Glutamatergic neuron (in vitro differentiated cells): ENCODE data around the gene IFI35. TPM values are rescaled to one million over a fixed set of nuclear protein-coding genes. Genes with fewer than 3 reads are reported as not detected.
"Not testable (repeated sequence)": the region's sequence is repeated elsewhere in the genome, so short reads cannot be mapped to it uniquely, and the experiment has no call there.

Source experiments
- DNase-seq: peaks from one replicate; pipeline ENCODE4 v3.0.0; 2022
- H3K27ac Mint-ChIP-seq: one replicate; pipeline ENCODE4 v1.8.0; 2020; ENCODE audit warnings: mild to moderate bottlenecking, mixed read lengths, inconsistent platforms; ENCODE audit not compliant: unreplicated experiment
- H3K27me3 Mint-ChIP-seq: one replicate; pipeline ENCODE4 v1.8.0; 2020; ENCODE audit warnings: mild to moderate bottlenecking, moderate library complexity, mixed read lengths, inconsistent platforms; ENCODE audit not compliant: unreplicated experiment
- H3K36me3 Mint-ChIP-seq: one replicate; pipeline ENCODE4 v1.8.0; 2020; ENCODE audit warnings: mild to moderate bottlenecking, mixed read lengths, inconsistent platforms; ENCODE audit not compliant: unreplicated experiment
- H3K4me1 Mint-ChIP-seq: one replicate; pipeline ENCODE4 v1.8.0; 2020; ENCODE audit warnings: mild to moderate bottlenecking, low read depth, mixed read lengths, inconsistent platforms; ENCODE audit not compliant: unreplicated experiment
- H3K4me3 Mint-ChIP-seq: one replicate; pipeline ENCODE4 v1.8.0; 2020; ENCODE audit warnings: mild to moderate bottlenecking, mixed read lengths, inconsistent platforms; ENCODE audit not compliant: unreplicated experiment
- H3K9me3 Mint-ChIP-seq: one replicate; pipeline ENCODE4 v1.8.0; 2020; ENCODE audit warnings: mild to moderate bottlenecking, moderate library complexity, mixed read lengths, inconsistent platforms; ENCODE audit not compliant: unreplicated experiment
- CTCF ChIP-seq: fragments of 200-600 bp; sonication (generic); IDR thresholded peaks from one replicate; pipeline ENCODE4 v1.5.0; 2021; ENCODE audit not compliant: partially characterized antibody, unreplicated experiment
- total RNA-seq: library from RNA; stranded (reverse); fragmentation: NEBNext Ultra II Directional; extraction: Animal tissue kit (Norgen Biotek cat#: 25700); gene quantifications from one replicate; pipeline ENCODE4 v1.2.1, GENCODE V29; 2021; ENCODE audit not compliant: unreplicated experiment

IFI35 gene
- total RNA-seq, 1 donor from 2014 or later = not detected

- peak overlapping the region; percentile 97 for H3K27ac Mint-ChIP-seq
- H3K36me3 Mint-ChIP-seq = no peaks in the 10 kb centered on the region
- peaks cover 16% of the 10 kb centered on the region for H3K9me3 Mint-ChIP-seq
- TF ChIP-seq CTCF = no peak
- DNase-seq = no peak
- peaks cover 3% of the 10 kb centered on the region for H3K27me3 Mint-ChIP-seq
- H3K4me3 Mint-ChIP-seq = peak overlapping the region; percentile 99
- peaks cover 8% of the 10 kb centered on the region for H3K4me1 Mint-ChIP-seq
These were observed 7.5 kb upstream of the IFI35 start for GRCh38 chr17:42999003-42999525.

- H3K4me3 Mint-ChIP-seq, H3K36me3 Mint-ChIP-seq, DNase-seq, H3K4me1 Mint-ChIP-seq, H3K27me3 Mint-ChIP-seq: not testable (repeated sequence)
- Mint-ChIP-seq H3K27ac (peak overlapping the region; percentile 28), H3K9me3 (peaks cover 16% of the 10 kb centered on the region)
These were observed 5.7 kb upstream of the IFI35 start for GRCh38 chr17:43000894-43001293.

GRCh38 chr17:43003542-43004172, 2.9 kb upstream of the IFI35 start:
- TF ChIP-seq CTCF = no peak
- H3K27me3 Mint-ChIP-seq = no peaks in the 10 kb centered on the region
- H3K4me1 Mint-ChIP-seq = peaks cover 7% of the 10 kb centered on the region
- peaks cover 7% of the 10 kb centered on the region for H3K9me3 Mint-ChIP-seq
- H3K27ac Mint-ChIP-seq = peak overlapping the region; percentile 43
- no peak overlapping the region for H3K4me3 Mint-ChIP-seq
- DNase-seq = no peak
- H3K36me3 Mint-ChIP-seq = no peaks in the 10 kb centered on the region

GRCh38 chr17:43010667-43011308, 4.2 kb downstream of the IFI35 start:
- no peak for TF ChIP-seq CTCF
- Mint-ChIP-seq H3K4me1 (peaks cover 5% of the 10 kb centered on the region), H3K27me3 (peaks cover 11% of the 10 kb centered on the region), H3K4me3 (no peak overlapping the region), H3K9me3 (peaks cover 6% of the 10 kb centered on the region), H3K36me3 (no peaks in the 10 kb centered on the region), H3K27ac (peak overlapping the region; percentile 17)
- DNase-seq = no peak

GRCh38 chr17:43011728-43012472, 5.3 kb downstream of the IFI35 start:
- peaks cover 6% of the 10 kb centered on the region for H3K9me3 Mint-ChIP-seq
- DNase-seq = no peak
- no peaks in the 10 kb centered on the region for H3K36me3 Mint-ChIP-seq
- no peak overlapping the region for H3K4me3 Mint-ChIP-seq
- H3K4me1 Mint-ChIP-seq = no peaks in the 10 kb centered on the region
- no peak overlapping the region for H3K27ac Mint-ChIP-seq
- peaks cover 11% of the 10 kb centered on the region for H3K27me3 Mint-ChIP-seq
- no peak for TF ChIP-seq CTCF
